ENCODE measurements around the gene CFAP54. TPM values are rescaled to one million over a fixed set of nuclear protein-coding genes. Genes with fewer than 3 reads are reported as not detected.

CFAP54 gene
- total RNA-seq, result 36.0 TPM

GRCh38 chr12:96489392-96490056, at the start of gene CFAP54:
Gene CFAP54, plus strand, starts transcription at chr12:96489577. Its CDS starts 33 bp downstream, at chr12:96489610.

GRCh38 chr12:96906849-96907670, 417.7 kb downstream of the CFAP54 start, which contains the start of gene NEDD1:
Gene NEDD1, plus strand, starts transcription at chr12:96907257. Its CDS starts 2,503 bp downstream, at chr12:96909760.

Other genes with a start within 250 kb of the CFAP54 start
- 128 TPM for gene CDK17, start 89.1 kb upstream of the CFAP54 start, total RNA-seq